ENCODE measurements around the gene ADAP1.

ADAP1 gene

DNA sequence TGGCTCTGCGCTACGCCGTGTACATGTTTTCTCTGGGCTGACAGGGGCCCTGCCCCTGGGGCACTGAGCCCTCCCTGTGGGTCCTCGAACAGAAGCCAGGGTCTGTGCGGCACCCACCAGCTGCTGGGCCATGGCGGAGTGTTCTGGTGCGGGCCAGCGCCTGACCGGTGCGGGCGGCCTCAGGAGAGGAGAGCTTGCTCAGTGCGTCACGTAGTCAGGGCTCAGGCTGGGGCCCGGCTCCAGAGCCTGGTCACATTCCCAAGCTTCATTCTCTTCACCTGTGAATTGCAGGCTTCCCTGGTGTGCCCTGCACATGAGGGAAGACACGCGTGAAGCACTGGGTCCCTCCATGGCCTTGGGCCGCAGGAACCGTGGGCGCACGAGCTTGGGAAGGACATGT, 62.7 kb downstream of the ADAP1 start:
- Histone ChIP-seq H4K20me1 (ENCODE audit: low read depth, low read length) (no peaks in the 10 kb centered on the region), H3K36me3 (ENCODE audit: low read length) (no peaks in the 10 kb centered on the region), H3K27ac (ENCODE audit: low read depth, low read length) (no peak overlapping the region), H3F3A (ENCODE audit: insufficient read depth) (no peaks in the 10 kb centered on the region), H2AFZ (ENCODE audit: low read depth, low read length, severe bottlenecking) (no peak overlapping the region), H3K4me2 (ENCODE audit: low read depth, low read length, poor library complexity, severe bottlenecking) (no peak overlapping the region), H3K9me3 (ENCODE audit: insufficient read depth, low read length) (no peaks in the 10 kb centered on the region), H3K27me3 (ENCODE audit: low read length) (no peaks in the 10 kb centered on the region), H3K4me3 (ENCODE audit: insufficient read depth, low read length, poor library complexity, severe bottlenecking) (no peak overlapping the region), H3K9ac (ENCODE audit: low read length) (no peak overlapping the region), H3K9me2 (replicated peaks; ENCODE audit: insufficient read depth, low read length) (no peaks in the 10 kb centered on the region), H3K79me2 (ENCODE audit: insufficient read depth, low read length) (peaks cover 5% of the 10 kb centered on the region; the same call in 1 of the 2 replicates)
- no peak for TF ChIP-seq EZH2phosphoT487 (conservative IDR thresholded peaks at IDR 0.05; ENCODE audit: low read length)

GRCh38 chr7:891291-891690, 63.2 kb downstream of the ADAP1 start:
- Histone ChIP-seq H3F3A (ENCODE audit: insufficient read depth) (no peaks in the 10 kb centered on the region), H3K4me2 (ENCODE audit: low read depth, low read length, poor library complexity, severe bottlenecking) (no peak overlapping the region), H3K27ac (ENCODE audit: low read depth, low read length) (no peak overlapping the region), H3K4me3 (ENCODE audit: insufficient read depth, low read length, poor library complexity, severe bottlenecking) (no peak overlapping the region), H3K9me3 (ENCODE audit: insufficient read depth, low read length) (no peaks in the 10 kb centered on the region), H3K9me2 (replicated peaks; ENCODE audit: insufficient read depth, low read length) (no peaks in the 10 kb centered on the region), H3K9ac (ENCODE audit: low read length) (no peak overlapping the region), H2AFZ (ENCODE audit: low read depth, low read length, severe bottlenecking) (no peak overlapping the region), H3K79me2 (ENCODE audit: insufficient read depth, low read length) (peaks cover 10% of the 10 kb centered on the region; the same call in 1 of the 2 replicates), H3K27me3 (ENCODE audit: low read length) (no peaks in the 10 kb centered on the region), H3K36me3 (ENCODE audit: low read length) (no peaks in the 10 kb centered on the region), H4K20me1 (ENCODE audit: low read depth, low read length) (no peaks in the 10 kb centered on the region)
- no peak for TF ChIP-seq EZH2phosphoT487 (conservative IDR thresholded peaks at IDR 0.05; ENCODE audit: low read length)
- no peak for TF ChIP-seq CTCF (IDR thresholded peaks at IDR 0.05; ENCODE audit: insufficient read depth, low read length, poor library complexity, severe bottlenecking)

- Histone ChIP-seq H3K27me3 (ENCODE audit: low read length) (no peaks in the 10 kb centered on the region), H3K4me3 (ENCODE audit: insufficient read depth, low read length, poor library complexity, severe bottlenecking) (no peak overlapping the region), H3F3A (ENCODE audit: insufficient read depth) (no peaks in the 10 kb centered on the region), H3K9ac (ENCODE audit: low read length) (no peak overlapping the region), H3K4me2 (ENCODE audit: low read depth, low read length, poor library complexity, severe bottlenecking) (no peak overlapping the region), H3K36me3 (ENCODE audit: low read length) (no peaks in the 10 kb centered on the region), H3K9me2 (replicated peaks; ENCODE audit: insufficient read depth, low read length) (no peaks in the 10 kb centered on the region), H4K20me1 (ENCODE audit: low read depth, low read length) (no peaks in the 10 kb centered on the region), H3K27ac (ENCODE audit: low read depth, low read length) (no peak overlapping the region), H3K9me3 (ENCODE audit: insufficient read depth, low read length) (no peaks in the 10 kb centered on the region), H3K79me2 (ENCODE audit: insufficient read depth, low read length) (peaks cover 13% of the 10 kb centered on the region; the same call in 1 of the 2 replicates), H2AFZ (ENCODE audit: low read depth, low read length, severe bottlenecking) (no peak overlapping the region)
- TF ChIP-seq CTCF (IDR thresholded peaks at IDR 0.05; ENCODE audit: insufficient read depth, low read length, poor library complexity, severe bottlenecking) = no peak
- no peak for TF ChIP-seq EZH2phosphoT487 (conservative IDR thresholded peaks at IDR 0.05; ENCODE audit: low read length)
Observed at GRCh38 chr7:890868-891267, 63.6 kb downstream of the ADAP1 start.

DNA sequence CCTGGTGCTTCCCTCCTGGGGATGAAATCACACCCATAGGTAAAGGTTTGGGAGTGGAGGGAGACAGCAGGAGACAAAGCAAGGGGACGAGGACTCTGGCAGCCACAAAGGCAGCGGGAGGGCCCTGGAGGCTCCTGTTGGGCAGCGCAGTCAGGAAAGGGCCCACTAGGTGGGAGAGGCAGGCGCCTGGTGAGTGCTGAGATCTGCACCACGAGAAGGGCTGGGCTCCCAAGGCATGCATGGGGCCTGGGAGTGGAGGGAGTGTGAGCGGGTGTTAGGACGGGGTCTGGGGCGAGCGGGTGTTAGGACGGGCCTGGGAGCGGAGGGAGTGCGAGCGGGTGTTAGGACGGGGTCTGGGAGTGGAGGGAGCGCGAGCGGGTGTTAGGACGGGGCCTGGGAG, 65.1 kb downstream of the ADAP1 start:
- TF ChIP-seq EZH2phosphoT487 (conservative IDR thresholded peaks at IDR 0.05; ENCODE audit: low read length) (no peak), CTCF (IDR thresholded peaks at IDR 0.05; ENCODE audit: insufficient read depth, low read length, poor library complexity, severe bottlenecking) (no peak)
- Histone ChIP-seq H3K27me3 (ENCODE audit: low read length) (no peaks in the 10 kb centered on the region), H3F3A (ENCODE audit: insufficient read depth) (no peaks in the 10 kb centered on the region), H3K9me3 (ENCODE audit: insufficient read depth, low read length) (no peaks in the 10 kb centered on the region), H3K9ac (ENCODE audit: low read length) (no peak overlapping the region), H3K9me2 (replicated peaks; ENCODE audit: insufficient read depth, low read length) (no peaks in the 10 kb centered on the region), H3K36me3 (ENCODE audit: low read length) (no peaks in the 10 kb centered on the region), H3K79me2 (ENCODE audit: insufficient read depth, low read length) (peaks cover 28% of the 10 kb centered on the region), H4K20me1 (ENCODE audit: low read depth, low read length) (no peaks in the 10 kb centered on the region), H3K27ac (ENCODE audit: low read depth, low read length) (no peak overlapping the region), H3K4me2 (ENCODE audit: low read depth, low read length, poor library complexity, severe bottlenecking) (no peak overlapping the region), H3K4me3 (ENCODE audit: insufficient read depth, low read length, poor library complexity, severe bottlenecking) (no peak overlapping the region), H2AFZ (ENCODE audit: low read depth, low read length, severe bottlenecking) (no peak overlapping the region)
